ENCODE measurements around the gene GHITM. TPM values are rescaled to one million over a fixed set of nuclear protein-coding genes. Genes with fewer than 3 reads are reported as not detected.
"Not testable (repeated sequence)": the region's sequence is repeated elsewhere in the genome, so short reads cannot be mapped to it uniquely, and the experiment has no call there.

GHITM gene
- polyA plus RNA-seq, 1 experiment, result 204 TPM

DNA sequence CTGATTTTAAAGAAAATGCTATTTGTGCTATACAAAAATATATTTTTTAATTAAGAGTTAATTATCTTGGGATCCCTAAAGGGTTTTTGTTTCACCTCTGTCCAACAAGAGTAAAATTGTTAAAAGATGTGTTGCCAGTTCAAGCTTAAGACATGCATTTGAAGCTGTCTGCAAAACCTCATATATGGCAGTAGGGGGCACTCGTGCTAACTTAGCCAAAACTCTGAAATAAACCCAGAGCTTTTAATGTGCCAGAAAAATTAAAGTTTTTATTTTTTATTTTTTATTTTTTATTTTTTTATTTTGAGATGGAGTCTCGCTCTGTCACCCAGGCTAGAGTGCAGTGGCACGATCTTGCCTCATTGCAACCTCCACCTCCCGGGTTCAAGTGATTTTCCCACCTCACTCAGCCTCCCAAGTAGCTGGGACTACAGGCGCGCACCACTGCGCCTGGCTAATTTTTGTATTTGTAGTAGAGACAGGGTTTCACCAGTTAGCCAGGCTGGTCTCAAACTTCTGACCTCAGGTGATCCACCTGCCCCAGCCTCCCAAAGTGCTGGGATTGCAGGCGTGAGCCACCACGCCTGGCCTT lies 8.8 kb downstream of the GHITM start:
- H3K27me3 ChIP-seq (ENCODE audit: control insufficient read depth, insufficient read depth, low read length); DNase-seq (ENCODE audit: low read depth); POLR2A ChIA-PET; H3K4me3 ChIP-seq (ENCODE audit: low read depth, low read length): not testable (repeated sequence)
- H3K36me3 ChIP-seq (ENCODE audit: control insufficient read depth, insufficient read depth, low read length), result peaks cover 12% of the 10 kb centered on the region
- TF ChIP-seq CTCF (IDR thresholded peaks at IDR 0.05; ENCODE audit: insufficient read depth, low read depth, low read length), result peak; percentile 72
- CTCF ChIA-PET, result interaction anchor here (0.6 to 3.5 kb wide), 6 partner anchors 8 to 64 kb away, joined by 3 to 21 read pairs (median 6); partner anchors contain the start of gene GHITM

DNA sequence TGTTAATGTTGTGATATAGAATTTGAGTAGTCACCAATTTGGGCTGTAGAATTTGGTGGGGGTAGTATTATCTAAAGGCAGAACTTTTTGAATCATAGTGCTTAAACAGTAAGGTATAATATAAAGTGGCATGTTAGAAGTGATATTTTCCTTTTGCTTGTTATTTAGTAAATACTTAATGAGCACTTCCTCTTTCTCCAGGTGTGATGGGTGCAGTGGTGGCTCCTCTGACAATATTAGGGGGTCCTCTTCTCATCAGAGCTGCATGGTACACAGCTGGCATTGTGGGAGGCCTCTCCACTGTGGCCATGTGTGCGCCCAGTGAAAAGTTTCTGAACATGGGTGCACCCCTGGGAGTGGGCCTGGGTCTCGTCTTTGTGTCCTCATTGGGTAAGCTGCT lies 10.5 kb downstream of the GHITM start:
- peaks cover 12% of the 10 kb centered on the region for H3K36me3 ChIP-seq (ENCODE audit: control insufficient read depth, insufficient read depth, low read length)
- TF ChIP-seq CTCF (IDR thresholded peaks at IDR 0.05; ENCODE audit: insufficient read depth, low read depth, low read length), result no peak

DNA sequence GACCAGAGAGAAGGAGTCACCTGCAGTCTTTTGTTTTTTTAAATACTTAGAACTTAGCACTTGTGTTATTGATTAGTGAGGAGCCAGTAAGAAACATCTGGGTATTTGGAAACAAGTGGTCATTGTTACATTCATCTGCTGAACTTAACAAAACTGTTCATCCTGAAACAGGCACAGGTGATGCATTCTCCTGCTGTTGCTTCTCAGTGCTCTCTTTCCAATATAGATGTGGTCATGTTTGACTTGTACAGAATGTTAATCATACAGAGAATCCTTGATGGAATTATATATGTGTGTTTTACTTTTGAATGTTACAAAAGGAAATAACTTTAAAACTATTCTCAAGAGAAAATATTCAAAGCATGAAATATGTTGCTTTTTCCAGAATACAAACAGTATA lies 13.5 kb downstream of the GHITM start:
- CTCF ChIA-PET, result no interaction called here
- Histone ChIP-seq H3K36me3 (ENCODE audit: control insufficient read depth, insufficient read depth, low read length) (peaks cover 8% of the 10 kb centered on the region), H3K4me3 (ENCODE audit: low read depth, low read length) (no peak overlapping the region), H3K27me3 (ENCODE audit: control insufficient read depth, insufficient read depth, low read length) (no peaks in the 10 kb centered on the region)
- no peak for DNase-seq (ENCODE audit: low read depth)
- POLR2A ChIA-PET, result no interaction called here
- TF ChIP-seq CTCF (IDR thresholded peaks at IDR 0.05; ENCODE audit: insufficient read depth, low read depth, low read length), result no peak

More for the DNA sequence above, 10.5 kb downstream of the GHITM start:
- no peaks in the 10 kb centered on the region for H3K27me3 ChIP-seq (ENCODE audit: control insufficient read depth, insufficient read depth, low read length)
- ChIA-PET POLR2A (no interaction called here), CTCF (interaction anchor here (3.5 kb wide), 1 partner anchor 10 kb away, joined by 21 read pairs; the partner anchor contains the start of gene GHITM)
- no peak overlapping the region for H3K4me3 ChIP-seq (ENCODE audit: low read depth, low read length)
- no peak for DNase-seq (ENCODE audit: low read depth)

GRCh38 chr10:84155521-84155920 lies 16.2 kb downstream of the GHITM start:
- no peak for DNase-seq (ENCODE audit: low read depth)
- ChIA-PET POLR2A (no interaction called here), CTCF (interaction anchor here (0.6 to 2.6 kb wide), 2 partner anchors 8 to 59 kb away, joined by 3 to 12 read pairs; no protein-coding TSS in a partner anchor)
- Histone ChIP-seq H3K27me3 (ENCODE audit: control insufficient read depth, insufficient read depth, low read length) (no peaks in the 10 kb centered on the region), H3K4me3 (ENCODE audit: low read depth, low read length) (no peak overlapping the region), H3K36me3 (ENCODE audit: control insufficient read depth, insufficient read depth, low read length) (peaks cover 2% of the 10 kb centered on the region)
- TF ChIP-seq CTCF (IDR thresholded peaks at IDR 0.05; ENCODE audit: insufficient read depth, low read depth, low read length), result no peak

DNA sequence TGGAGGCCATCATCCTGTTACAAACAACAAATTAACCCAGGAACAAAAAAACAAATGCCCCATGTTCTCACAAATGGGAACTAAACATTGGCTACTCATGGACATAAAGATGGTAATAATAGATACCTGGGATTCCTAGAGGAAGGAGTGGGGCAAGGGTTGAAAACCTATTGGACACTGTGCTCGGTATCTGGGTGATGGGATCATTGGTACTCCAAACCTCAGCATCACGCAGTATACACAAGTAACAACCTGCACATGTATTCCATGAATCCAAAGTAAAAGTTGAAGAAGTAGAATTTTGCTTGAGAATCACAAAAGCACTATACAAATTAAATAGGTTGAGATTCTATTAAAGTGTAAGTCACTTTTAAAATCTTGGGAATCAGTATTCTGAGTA lies 16.7 kb downstream of the GHITM start:
- TF ChIP-seq CTCF (IDR thresholded peaks at IDR 0.05; ENCODE audit: insufficient read depth, low read depth, low read length), result no peak
- no peak for DNase-seq (ENCODE audit: low read depth)
- Histone ChIP-seq H3K27me3 (ENCODE audit: control insufficient read depth, insufficient read depth, low read length) (no peaks in the 10 kb centered on the region), H3K4me3 (ENCODE audit: low read depth, low read length) (no peak overlapping the region), H3K36me3 (ENCODE audit: control insufficient read depth, insufficient read depth, low read length) (peaks cover 2% of the 10 kb centered on the region)
- POLR2A ChIA-PET, result no interaction called here
- CTCF ChIA-PET, result interaction anchor here (0.6 to 2.6 kb wide), 2 partner anchors 8 to 60 kb away, joined by 3 to 12 read pairs; no protein-coding TSS in a partner anchor
